ENCODE results near the gene RBMS3. TPM values are rescaled to one million over a fixed set of nuclear protein-coding genes. Genes with fewer than 3 reads are reported as not detected.

Gene RBMS3
- total RNA-seq, 1 donor from 2014 or later: 65.1 TPM

DNA sequence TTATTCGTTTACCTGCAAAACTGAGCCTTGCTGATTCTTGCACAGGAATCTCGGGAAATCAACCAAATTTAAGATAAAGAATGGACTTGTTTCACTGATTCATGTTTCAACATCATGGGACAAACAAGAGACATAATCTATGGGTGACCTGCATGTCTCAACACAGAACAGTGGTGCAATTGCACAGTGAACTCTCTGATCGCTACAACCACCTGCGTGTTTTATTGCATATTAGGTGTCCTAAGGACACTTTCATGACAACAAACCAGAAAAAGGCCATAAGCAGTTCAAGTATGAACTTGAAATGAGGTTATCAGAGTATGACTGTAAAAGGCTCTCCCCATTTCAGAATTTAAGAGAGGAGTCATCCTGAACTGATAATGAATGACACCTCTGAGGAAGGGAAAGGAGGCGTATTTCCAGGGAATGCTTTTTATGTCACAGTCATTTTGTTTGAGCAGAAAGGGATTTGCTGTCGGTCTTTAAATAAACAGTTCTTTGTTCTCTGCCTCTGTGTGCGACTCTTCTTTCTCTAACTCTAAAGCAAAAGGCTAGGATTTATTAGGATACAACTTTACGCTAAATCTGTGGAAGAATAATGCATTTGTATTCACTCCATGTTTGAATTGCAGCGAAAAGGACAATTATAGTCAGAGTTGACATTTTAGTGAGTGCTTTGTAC is 167.2 kb downstream of the RBMS3 start:
- Mint-ChIP-seq H3K9me3 (ENCODE audit: unreplicated experiment) (no peaks in the 10 kb centered on the region), H3K4me3 (ENCODE audit: unreplicated experiment) (no peak overlapping the region), H3K4me1 (ENCODE audit: low read depth, unreplicated experiment) (peaks cover 10% of the 10 kb centered on the region), H3K27ac (ENCODE audit: unreplicated experiment) (no peak overlapping the region), H3K27me3 (ENCODE audit: unreplicated experiment) (no peaks in the 10 kb centered on the region), H3K36me3 (ENCODE audit: unreplicated experiment) (no peaks in the 10 kb centered on the region)
- TF ChIP-seq, protein P1, sequence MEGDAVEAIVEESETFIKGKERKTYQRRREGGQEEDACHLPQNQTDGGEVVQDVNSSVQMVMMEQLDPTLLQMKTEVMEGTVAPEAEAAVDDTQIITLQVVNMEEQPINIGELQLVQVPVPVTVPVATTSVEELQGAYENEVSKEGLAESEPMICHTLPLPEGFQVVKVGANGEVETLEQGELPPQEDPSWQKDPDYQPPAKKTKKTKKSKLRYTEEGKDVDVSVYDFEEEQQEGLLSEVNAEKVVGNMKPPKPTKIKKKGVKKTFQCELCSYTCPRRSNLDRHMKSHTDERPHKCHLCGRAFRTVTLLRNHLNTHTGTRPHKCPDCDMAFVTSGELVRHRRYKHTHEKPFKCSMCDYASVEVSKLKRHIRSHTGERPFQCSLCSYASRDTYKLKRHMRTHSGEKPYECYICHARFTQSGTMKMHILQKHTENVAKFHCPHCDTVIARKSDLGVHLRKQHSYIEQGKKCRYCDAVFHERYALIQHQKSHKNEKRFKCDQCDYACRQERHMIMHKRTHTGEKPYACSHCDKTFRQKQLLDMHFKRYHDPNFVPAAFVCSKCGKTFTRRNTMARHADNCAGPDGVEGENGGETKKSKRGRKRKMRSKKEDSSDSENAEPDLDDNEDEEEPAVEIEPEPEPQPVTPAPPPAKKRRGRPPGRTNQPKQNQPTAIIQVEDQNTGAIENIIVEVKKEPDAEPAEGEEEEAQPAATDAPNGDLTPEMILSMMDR (IDR thresholded peaks at IDR 0.05; ENCODE audit: partially characterized antibody, unreplicated experiment): no peak
- no peak for DNase-seq

DNA sequence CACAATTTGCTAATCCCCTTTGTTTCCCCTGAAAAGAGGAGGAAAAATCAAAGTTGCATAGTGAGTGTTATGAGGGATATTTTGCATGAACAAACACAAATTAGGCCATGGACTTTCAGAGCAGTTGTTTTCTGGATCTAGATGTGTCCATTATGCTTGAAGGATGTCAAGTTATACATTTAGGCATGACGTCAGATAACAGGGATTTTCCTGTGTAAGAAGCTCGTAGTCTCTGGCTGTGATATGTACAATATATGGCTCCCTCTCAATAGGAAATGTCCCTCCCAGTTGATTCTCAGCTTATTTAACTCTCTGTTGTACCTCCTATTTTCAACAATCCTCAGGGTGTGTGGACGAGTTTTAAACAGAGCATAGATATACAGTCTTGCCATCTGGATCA is 171.0 kb downstream of the RBMS3 start:
- TF ChIP-seq, protein P1 (IDR thresholded peaks at IDR 0.05; ENCODE audit: partially characterized antibody, unreplicated experiment): no peak
- Mint-ChIP-seq H3K4me1 (ENCODE audit: low read depth, unreplicated experiment) (peaks cover 23% of the 10 kb centered on the region), H3K27ac (ENCODE audit: unreplicated experiment) (no peak overlapping the region), H3K27me3 (ENCODE audit: unreplicated experiment) (no peaks in the 10 kb centered on the region), H3K4me3 (ENCODE audit: unreplicated experiment) (no peak overlapping the region), H3K9me3 (ENCODE audit: unreplicated experiment) (peaks cover 2% of the 10 kb centered on the region), H3K36me3 (ENCODE audit: unreplicated experiment) (no peaks in the 10 kb centered on the region)
- DNase-seq: no peak

DNA sequence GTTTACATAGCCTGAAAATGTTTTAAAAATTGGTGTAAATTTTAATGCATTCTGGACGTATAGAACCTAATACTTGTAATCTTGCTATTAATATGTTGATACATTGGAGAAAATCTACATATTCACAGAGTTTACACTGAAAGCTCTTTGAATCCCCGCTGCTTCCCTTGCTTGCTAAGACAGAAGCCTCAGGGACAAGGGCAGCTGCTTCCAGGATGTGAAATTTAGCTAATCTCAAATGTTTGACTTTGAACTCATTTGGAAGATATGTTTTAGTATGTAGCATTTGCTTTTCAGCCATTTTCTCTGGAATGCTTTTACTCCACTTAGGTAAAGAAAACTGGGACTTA is 172.0 kb downstream of the RBMS3 start:
- Mint-ChIP-seq H3K27ac (ENCODE audit: unreplicated experiment) (no peak overlapping the region), H3K4me3 (ENCODE audit: unreplicated experiment) (no peak overlapping the region), H3K4me1 (ENCODE audit: low read depth, unreplicated experiment) (peaks cover 23% of the 10 kb centered on the region), H3K27me3 (ENCODE audit: unreplicated experiment) (no peaks in the 10 kb centered on the region), H3K9me3 (ENCODE audit: unreplicated experiment) (peaks cover 4% of the 10 kb centered on the region), H3K36me3 (ENCODE audit: unreplicated experiment) (no peaks in the 10 kb centered on the region)
- no peak for DNase-seq
- TF ChIP-seq, protein P1 (IDR thresholded peaks at IDR 0.05; ENCODE audit: partially characterized antibody, unreplicated experiment): no peak

DNA sequence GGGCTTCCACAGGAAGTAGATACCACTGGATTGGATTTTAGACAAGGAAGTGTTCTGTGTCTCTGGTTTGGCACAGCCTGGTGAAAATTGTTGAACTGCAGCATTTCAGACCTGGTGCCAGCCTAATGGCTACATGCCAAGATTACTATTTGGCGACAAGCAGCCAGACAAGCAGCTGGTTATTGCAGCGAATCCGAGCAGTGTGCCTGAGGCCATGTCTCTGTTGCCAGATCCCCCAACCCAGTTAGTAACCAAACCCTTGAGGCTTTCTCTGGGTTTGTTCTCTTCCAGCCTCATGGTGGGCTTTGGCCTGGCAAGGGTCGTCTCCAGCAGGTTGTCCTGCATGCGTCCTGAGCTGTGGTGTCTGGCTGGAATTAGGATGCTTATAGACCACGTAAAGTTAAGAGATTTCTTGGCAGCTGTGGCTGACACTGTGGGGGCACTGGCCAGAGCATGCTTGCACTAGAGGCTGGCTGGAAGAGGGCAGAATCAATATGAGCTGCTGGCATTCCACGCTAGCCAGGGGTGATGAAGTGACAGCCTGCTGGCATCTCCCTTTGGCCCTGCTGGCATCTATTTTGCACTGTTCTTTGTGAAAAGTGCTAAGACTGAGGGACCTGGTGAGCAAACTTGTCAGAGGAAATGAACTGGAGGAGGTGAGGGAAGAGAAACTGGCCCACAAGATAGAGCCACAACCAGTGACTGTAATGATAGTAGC is 172.6 kb downstream of the RBMS3 start:
- no peak for DNase-seq
- Mint-ChIP-seq H3K27ac (ENCODE audit: unreplicated experiment) (peak overlapping the region; percentile 59), H3K4me3 (ENCODE audit: unreplicated experiment) (no peak overlapping the region)

More for the DNA sequence above, 172.6 kb downstream of the RBMS3 start:
- Mint-ChIP-seq H3K27me3 (ENCODE audit: unreplicated experiment) (no peaks in the 10 kb centered on the region), H3K36me3 (ENCODE audit: unreplicated experiment) (no peaks in the 10 kb centered on the region), H3K9me3 (ENCODE audit: unreplicated experiment) (peaks cover 4% of the 10 kb centered on the region), H3K4me1 (ENCODE audit: low read depth, unreplicated experiment) (peaks cover 23% of the 10 kb centered on the region)
- TF ChIP-seq, protein P1 (IDR thresholded peaks at IDR 0.05; ENCODE audit: partially characterized antibody, unreplicated experiment): no peak
